GM21717 (cell line): ENCODE measurements around the gene NRSN2.
"Not testable (repeated sequence)": the region's sequence is repeated elsewhere in the genome, so short reads cannot be mapped to it uniquely, and the experiment has no call there.

ENCODE experiments used
- ATAC-seq: cut with Tn5 transposase; IDR thresholded peaks from one replicate; pipeline ENCODE4 v1.9.1; 2021; ENCODE audit warnings: mild to moderate bottlenecking, moderate library complexity; ENCODE audit not compliant: unreplicated experiment

NRSN2 gene

DNA sequence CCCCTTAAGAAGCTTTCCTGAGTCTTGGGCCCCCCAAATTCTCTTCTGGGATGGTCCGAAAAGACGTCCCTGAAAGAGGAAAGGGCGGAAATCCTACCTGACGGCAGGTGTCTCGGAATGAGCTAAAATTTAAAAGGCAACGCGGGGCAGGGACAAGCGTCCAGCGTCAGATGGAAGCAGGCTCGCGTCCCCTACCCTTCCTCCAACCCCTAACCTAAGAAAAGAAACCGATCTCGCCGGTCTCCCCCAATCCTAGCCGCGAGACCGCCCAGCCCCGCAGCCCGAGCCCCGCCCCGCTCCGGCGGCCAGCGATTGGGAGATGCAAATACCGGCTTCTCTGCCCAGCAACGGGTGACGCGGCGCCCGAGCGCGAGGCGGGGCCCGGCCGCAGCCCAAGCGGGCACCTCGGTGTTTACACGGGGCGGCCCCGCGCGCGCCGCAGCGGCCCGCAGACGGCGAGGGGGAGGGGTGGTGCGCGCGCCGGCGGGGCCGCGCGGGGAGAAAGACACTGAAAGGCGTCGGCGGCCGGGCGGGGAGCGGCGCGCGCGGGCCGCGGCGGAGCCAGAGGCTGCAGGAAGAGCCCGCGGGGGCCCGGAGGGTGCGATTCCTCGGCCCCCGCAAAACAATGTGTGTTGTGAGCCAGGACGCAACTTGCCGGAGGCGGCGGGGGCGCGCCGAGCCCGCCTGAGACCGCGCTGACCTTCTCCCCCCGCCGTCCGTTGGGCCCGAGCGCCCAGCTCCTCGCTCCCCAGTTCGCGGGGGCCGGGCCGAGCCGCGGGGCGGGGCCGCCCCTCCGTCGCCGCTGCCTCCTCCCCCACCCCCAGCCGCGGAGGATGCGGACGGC is 21.6 kb upstream of the NRSN2 start, which contains the start of gene SOX12:
SOX12 (plus strand) TSS at position 508 of the 844 bp plus-strand sequence. CDS start 373 bp downstream, outside the sequence.
- peak; percentile 77 for ATAC-seq

DNA sequence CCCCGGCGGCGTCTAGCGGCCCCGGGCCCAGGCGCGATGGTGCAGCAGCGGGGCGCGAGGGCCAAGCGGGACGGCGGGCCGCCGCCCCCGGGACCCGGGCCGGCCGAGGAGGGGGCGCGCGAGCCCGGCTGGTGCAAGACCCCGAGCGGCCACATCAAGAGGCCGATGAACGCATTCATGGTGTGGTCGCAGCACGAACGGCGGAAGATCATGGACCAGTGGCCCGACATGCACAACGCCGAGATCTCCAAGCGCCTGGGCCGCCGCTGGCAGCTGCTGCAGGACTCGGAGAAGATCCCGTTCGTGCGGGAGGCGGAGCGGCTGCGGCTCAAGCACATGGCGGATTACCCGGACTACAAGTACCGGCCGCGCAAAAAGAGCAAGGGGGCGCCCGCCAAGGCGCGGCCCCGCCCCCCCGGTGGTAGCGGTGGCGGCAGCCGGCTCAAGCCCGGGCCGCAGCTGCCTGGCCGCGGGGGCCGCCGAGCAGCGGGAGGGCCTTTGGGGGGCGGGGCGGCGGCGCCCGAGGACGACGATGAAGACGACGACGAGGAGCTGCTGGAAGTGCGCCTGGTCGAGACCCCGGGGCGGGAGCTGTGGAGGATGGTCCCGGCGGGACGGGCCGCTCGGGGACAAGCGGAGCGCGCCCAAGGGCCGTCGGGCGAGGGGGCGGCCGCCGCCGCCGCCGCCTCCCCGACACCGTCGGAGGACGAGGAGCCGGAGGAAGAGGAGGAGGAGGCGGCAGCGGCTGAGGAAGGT is 20.8 kb upstream of the NRSN2 start:
- ATAC-seq, result no peak

DNA sequence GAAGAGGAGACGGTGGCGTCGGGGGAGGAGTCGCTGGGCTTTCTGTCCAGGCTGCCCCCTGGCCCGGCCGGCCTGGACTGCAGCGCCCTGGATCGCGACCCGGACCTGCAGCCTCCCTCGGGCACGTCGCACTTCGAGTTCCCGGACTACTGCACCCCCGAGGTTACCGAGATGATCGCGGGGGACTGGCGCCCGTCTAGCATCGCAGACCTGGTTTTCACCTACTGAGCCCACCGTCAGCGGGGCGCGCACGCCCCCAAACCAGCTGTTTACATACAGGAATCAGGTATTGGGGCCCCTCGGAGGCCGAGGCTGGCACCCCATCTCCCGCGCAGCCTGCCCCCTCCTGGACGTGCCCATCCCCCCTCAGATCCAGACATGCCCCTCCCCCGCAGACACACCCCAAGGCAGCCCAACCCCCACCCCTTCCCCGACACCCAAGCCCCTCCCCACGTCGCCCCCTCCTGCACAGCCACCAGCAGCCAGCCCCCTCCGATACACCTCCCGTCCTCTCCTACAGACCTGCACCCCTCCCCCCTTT is 20.2 kb upstream of the NRSN2 start:
- ATAC-seq, result no peak

DNA sequence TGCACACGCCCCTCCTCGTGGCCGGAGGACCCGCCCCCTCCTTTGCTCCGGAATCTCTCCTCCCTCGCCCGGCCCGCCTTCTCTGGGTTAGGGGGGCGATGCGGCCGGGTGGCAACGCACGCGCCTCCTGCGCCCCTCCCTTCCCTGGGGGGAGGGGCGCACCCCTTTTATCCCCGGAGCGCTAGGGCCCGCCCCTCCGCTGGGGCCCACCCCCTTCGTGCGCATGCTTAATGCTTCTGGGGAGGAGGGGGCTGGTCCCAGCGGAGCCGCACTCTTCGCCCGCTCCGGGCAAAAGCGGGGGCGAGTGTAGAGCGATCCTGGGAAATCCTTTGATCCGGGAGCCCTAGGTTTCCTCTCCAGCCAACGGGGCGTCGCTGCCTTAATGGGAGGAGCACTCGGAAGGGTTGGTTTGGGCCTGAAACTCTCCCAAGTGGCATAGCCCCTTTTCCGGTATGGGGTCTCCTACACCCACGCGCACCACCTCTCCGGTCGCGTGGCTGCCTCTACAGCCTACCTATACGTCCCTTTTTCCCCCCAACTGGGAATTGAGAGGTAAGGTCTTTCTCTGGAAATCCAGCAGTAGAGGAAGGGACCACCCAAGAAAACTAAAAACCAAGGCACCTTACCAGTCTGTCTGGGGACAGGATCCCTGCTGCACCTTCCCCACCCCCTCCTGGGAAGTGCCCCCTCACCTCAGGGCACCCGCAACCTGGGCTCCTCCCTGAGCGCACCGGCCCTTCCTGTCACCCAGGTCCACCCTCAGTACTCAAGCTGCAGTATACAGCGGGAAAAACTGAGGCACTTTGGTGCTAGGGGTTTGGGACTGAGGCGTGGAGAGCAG is 19.5 kb upstream of the NRSN2 start:
- ATAC-seq, result no peak

DNA sequence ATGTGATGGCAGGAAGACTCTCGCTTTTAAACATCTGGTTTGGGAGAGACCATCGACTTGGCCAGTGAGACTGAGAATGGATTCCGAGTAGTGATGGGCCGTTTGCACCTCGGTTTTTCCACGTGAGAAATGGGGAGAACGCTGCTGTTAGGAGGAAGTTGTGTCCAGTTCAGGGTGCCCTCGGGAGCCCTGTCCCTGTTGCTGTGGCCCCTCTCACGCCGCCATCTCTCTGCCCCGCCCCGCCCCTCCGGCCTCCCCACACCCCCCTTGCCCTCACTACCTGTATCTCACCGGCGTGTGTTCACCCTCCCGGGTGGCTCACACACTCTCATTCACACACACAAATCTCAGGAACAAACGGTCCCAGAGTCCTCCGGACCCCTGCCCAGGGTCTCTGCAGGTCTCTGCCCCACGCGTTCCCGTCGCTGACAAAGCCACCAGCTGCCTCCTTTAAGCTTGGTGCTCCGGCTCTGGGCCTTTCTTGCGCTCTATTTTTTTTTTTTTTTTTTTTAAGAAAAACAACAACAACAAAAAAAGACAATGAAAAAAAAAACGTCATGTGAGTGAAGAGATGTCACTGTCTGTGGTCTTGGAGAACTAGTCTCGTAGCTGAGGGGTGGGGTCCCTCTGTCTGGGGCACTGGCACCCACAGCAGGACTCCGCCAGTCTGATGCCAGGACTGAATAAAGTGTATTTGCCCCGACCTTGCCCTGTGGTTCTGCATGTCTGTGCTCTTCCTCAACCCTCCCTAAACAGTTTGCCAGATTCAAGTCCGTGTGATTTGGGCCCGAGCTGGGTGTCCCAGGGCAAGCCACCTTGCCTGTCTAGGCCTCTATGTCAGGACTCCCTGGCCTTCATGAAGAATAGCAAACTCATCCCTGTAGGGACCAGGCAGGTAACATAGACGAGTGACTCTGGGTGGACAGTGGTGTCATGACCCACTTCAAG is 18.6 kb upstream of the NRSN2 start:
- no peak for ATAC-seq

DNA sequence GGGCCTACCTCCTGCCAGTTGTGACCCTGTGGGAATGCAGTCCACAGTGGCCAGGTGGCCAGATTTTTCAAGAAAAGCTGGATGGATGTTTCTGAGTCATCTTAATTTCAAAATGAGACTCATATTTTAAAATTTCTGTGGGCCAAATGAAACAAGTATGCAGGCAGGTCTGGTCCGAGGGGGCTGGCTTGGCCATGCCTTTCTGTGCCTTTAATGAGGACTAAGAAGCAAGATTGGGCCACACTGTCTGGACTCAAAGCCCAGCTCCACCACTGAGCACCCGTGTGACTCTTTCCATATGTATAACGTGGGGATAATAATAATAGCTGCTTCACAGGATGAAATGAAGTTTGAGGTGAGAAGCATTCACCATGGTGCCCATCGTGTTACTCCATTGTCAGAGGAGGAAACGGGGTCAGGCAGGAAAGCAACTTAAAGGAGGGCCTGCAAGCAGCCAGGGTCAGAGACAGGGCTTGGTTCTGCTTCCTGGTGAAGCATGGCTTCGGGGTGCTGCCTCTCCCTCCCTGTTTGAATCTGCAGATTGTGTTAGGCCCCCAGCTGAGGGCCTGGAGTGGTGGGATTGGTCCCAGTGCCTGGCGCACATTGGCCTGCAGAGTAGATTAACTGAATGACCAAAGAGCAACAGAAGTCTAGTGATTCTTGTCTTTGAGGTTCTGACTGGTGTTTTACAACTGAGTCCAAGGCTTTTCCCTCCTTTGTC is 17.8 kb upstream of the NRSN2 start:
- ATAC-seq, result no peak

DNA sequence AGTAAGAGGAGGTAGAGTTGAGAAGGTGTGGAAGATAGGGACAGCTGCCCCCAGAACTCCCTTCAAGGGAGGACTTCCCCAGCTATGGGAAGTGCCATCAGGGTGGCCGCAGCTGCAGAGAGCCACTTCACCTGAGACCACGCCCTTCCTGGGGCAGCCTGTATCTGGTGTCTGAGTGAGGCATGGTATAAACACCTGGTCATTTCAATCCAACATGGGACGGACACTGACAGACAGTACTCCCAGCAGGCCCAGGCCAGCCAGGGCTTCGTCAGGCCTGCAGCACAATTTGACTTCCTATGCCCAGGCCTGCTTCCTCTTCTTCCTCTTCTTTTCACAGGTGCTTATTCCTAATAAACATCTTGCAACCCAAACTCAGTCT is 17.1 kb upstream of the NRSN2 start:
- no peak for ATAC-seq

DNA sequence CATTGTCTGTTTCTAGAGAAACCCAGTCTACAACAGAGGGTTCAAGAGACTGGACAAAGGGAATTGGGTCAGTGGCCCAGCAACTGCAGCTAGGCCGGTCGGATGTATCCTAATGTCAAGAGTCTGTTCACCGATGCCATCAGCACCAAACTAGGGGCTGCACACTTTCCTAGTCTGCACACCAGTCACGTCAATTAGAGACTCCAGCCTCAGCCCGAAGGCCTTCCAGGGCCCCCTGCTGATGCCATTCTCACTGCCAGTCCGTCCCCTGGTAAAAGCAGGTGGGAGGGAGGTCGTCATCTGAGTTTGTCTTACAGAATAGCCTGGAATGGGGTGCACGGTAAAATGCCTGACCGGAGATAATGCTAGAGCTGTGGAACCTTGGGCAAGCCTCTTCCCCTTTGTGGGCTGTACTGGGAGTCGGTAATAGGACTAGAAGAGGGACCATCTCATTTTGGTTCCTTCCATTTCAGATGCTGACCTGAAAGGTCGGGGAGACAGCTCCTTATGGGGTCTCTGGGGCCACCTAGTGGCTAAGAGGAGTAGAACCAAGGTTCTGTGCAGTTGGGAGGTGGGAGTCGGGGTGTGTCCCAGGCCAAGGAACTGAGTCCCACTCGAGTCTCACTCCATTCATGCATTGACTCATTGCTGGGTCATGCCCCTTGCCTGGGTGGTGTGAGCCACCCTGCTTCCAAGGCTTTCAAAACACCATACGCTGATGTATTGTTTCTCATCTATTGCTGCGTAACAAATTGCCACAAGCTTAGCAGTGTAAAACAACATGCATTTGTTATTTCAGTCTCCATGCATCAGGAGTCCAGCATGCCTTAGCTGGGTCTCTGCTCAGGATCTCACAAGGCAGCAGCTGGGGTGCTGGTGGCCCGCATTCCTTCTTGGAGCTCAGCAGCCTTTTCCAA is 16.4 kb upstream of the NRSN2 start:
- no peak for ATAC-seq

DNA sequence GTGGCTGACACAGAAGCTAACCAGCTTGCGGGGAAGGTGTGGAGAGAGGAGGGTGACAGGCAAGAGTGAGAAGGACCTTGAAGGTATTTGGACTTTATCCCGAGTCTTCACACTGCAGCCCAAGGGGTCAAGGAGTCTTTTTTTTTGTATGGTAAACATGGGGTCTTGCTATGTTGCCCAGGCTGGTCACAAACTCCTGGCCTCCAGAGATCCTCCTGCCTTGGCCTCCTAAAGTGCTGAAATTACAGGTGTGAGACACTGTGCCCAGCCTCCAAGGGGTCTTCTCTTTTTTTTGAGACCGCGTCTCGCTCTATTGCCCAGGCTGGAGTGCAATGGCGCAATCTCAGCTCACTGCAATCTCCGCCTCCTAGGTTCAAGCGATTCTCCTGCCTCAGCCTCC is 12.3 kb upstream of the NRSN2 start:
- no peak for ATAC-seq

DNA sequence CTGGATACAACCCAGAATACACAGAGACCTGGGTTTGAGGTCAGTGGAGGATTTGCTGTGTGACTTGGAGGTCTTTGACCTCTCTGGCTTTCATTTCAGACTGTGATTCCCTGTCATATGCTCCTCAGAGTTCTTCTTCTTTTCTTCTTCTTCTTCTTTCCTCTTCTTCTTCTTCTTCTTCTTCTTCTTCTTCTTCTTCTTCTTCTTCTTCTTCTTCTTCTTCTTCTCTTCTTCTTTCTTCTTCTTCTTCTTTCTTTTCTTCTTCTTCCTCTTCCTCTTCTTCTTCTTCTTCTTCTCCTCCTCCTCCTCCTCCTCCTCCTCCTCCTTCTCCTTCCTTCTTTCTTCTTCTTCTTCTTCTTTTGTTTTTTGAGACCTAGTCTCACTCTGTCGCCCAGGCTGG is 10.9 kb upstream of the NRSN2 start:
- not testable (repeated sequence) for ATAC-seq

DNA sequence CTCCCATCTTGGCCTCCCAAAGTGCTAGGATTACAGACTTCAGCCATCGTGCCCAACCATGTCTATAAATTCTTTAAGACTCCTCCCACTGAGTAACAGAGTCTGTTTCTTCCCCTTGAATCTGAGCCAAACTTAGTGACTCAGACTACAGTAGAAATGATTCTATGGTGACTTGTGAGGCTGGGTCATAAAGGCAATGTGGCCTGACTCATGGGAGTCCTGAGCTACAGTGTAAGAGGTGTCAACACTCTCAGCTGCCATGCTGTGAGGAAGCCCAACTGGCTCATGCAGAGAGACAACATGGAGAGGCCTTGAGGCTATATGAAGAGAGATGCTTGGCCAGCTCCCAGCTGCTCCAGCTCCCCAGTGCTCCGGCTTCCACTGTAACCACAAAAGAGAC is 5.2 kb upstream of the NRSN2 start:
- ATAC-seq, result no peak

DNA sequence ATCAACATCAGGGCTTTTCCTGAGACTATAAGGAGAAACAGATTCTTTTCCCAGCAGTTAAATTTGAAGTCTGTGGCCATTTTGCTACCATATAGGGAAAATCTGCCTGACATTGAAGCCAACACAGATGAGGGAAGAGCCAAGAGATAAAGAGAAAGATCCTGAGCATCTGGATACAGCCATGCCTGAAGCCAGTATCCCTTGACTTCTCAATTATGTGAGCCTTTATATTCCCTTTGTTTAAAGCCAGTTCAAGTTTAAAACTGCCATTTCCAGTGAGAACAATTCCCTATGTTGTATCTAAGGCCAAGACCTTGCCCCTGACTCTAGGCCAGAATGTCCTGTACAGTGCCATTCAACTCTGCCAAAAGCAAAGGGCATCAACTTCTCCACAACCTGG is 3.8 kb upstream of the NRSN2 start:
- no peak for ATAC-seq

DNA sequence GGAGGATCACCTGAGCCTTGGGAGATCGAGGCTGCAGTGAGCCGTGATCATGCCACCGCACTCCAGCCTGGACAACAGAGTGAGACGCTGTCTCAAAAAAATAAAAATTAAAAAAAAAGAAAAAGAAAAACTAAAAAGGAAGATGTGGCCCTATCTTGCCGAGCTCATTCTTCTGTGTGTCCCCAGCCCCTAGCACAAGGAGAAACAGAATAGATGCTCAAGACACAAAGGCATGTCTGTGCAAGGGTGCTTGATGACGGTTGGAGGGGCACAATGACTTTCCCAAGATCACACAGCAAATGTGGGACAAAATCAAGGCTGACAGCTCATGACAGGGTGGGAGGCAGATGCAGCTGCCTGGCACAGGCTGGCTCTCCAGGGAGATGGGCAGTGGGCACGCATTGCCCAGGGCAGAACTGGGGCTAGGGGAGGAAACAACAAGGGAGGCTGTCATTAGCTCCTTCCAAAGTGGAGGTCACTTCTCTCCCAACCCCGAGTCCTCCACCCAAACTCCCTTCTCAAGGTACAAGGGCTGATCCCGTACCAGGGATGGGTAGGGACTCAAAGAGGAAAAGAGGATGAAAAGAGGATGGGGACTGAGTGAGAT is 775 bp upstream of the NRSN2 start:
- no peak for ATAC-seq

DNA sequence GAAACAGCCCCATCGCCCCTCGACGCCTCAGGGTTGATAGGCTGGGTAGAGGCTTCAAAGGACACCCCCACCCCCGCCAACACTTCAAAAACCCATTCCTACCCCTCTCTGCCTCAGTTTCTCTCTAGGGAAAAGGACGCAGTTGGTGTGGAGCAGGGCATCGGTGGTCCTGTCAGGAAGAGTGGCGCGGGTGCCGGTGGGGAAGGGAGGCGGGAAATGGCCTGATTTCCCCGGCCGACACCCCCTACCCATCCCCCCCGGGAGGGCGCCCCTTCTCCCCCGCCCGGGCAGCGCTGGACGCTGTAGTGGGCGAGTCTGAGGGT is 367 bp downstream of the NRSN2 start:
- ATAC-seq, result peak; percentile 3

DNA sequence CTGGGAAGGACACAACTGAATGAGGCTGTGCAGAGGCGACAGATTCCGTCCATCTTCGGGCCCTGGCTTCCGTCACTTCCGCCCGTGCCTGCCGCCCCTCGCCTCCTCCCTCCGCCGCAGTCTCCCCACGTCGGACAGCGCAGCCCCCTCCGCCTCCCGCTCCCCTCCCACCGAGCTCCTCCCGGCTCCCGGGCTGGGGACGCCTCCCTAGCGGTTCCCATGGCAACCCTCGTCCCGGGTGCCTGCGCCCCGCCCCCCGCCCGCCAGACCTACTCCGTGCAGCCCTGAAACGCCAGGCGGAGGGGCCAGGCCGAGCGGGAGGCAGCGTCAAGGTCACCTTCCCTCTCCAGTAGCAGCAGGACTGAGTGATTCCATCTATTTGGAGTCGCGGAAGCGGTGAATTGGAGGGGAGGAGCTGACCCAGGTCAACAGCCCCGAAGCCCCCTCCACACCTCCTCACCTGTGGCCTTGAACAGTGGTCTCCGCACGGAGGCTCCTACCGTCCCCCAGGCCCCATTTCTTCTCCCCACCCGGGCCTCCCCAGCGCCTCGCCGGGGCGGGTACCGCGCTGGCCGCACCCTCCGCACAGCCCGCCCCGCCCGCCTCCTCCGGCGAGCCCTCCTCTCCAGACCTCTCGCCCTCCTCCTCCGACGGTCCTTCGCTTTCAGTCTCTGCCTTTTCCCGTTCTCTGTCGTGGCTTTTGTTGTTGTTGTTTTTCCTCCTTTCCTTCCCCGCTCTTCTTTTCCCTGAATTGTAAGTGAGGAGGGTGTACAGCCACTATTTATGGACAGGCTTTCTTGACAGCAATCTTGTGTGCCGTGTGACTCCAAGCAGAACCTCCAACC is 951 bp downstream of the NRSN2 start:
- ATAC-seq, result peak; percentile 76

DNA sequence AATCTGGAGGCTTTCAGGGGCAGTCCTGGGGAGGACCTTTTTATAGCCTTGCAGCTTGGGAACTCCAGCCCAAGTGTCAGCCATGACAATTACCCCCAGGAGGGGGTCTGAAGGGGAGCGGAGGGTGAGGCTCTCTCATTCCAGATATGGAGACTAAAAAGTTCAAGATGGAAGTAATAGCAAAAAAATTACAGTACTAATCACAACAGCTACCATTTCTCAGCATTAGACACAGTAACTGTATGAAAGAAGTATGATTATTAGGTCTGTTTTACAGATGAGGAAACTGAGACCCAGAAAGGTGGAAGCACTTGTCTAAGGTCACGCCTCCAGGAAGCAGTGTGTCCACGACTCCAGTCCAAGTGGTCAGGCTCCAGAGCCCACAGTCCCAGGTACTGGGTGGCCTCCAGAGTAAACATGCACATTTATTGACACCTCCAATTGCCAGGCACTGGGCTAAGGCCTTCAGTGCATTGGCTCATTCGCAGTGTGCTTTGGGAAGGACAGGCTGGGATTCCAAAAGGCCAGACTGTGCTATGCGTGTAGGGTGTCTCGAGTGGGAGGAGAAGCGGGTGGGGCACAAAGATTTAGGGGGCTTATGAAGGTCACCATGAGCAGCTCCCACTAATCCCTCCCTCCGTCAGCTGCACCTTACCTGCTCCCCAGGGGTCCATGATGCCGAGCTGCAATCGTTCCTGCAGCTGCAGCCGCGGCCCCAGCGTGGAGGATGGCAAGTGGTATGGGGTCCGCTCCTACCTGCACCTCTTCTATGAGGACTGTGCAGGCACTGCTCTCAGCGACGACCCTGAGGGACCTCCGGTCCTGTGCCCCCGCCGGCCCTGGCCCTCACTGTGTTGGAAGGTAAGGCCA is 2.3 kb downstream of the NRSN2 start:
- no peak for ATAC-seq
